ENCODE data around the gene DST.
"Not testable (repeated sequence)": the region's sequence is repeated elsewhere in the genome, so short reads cannot be mapped to it uniquely, and the experiment has no call there.

The DST gene

GRCh38 chr6:56567501-56567900, 75.2 kb downstream of the DST start:
- Histone ChIP-seq H3K9ac (ENCODE audit: low read depth, low read length, poor library complexity, severe bottlenecking) (no peak overlapping the region), H2AFZ (ENCODE audit: low read length) (no peak overlapping the region), H3K4me2 (ENCODE audit: low read depth, low read length, poor library complexity, severe bottlenecking) (no peak overlapping the region), H3K4me1 (ENCODE audit: insufficient read depth, low read length, poor library complexity, severe bottlenecking) (no peaks in the 10 kb centered on the region), H4K20me1 (ENCODE audit: insufficient read depth, low read length, poor library complexity, severe bottlenecking) (no peaks in the 10 kb centered on the region), H3K36me3 (ENCODE audit: insufficient read depth, low read length) (peaks cover 4% of the 10 kb centered on the region; the same call in 1 of the 2 replicates), H3K9me2 (replicated peaks; ENCODE audit: low read depth, low read length) (no peaks in the 10 kb centered on the region), H3K27me3 (ENCODE audit: insufficient read depth, low read length, poor library complexity, severe bottlenecking) (no peaks in the 10 kb centered on the region), H3F3A (ENCODE audit: low read depth) (no peaks in the 10 kb centered on the region), H3K4me3 (ENCODE audit: low read length, poor library complexity, severe bottlenecking) (no peak overlapping the region), H3K9me3 (ENCODE audit: insufficient read depth, low read depth, low read length) (no peaks in the 10 kb centered on the region), H3K79me2 (ENCODE audit: insufficient read depth, low read length) (no peaks in the 10 kb centered on the region)
- no peak for TF ChIP-seq CTCF (conservative IDR thresholded peaks at IDR 0.05; ENCODE audit: low read length)
- TF ChIP-seq EZH2phosphoT487 (IDR thresholded peaks at IDR 0.05; ENCODE audit: borderline replicate concordance): no peak

GRCh38 chr6:56562730-56563129, 80.0 kb downstream of the DST start:
- H3K4me2 ChIP-seq (ENCODE audit: low read depth, low read length, poor library complexity, severe bottlenecking); H3K9ac ChIP-seq (ENCODE audit: low read depth, low read length, poor library complexity, severe bottlenecking); H3K27me3 ChIP-seq (ENCODE audit: insufficient read depth, low read length, poor library complexity, severe bottlenecking); H3K9me2 ChIP-seq (replicated peaks; ENCODE audit: low read depth, low read length); H3K4me3 ChIP-seq (ENCODE audit: low read length, poor library complexity, severe bottlenecking); H2AFZ ChIP-seq (ENCODE audit: low read length); H3K79me2 ChIP-seq (ENCODE audit: insufficient read depth, low read length); H4K20me1 ChIP-seq (ENCODE audit: insufficient read depth, low read length, poor library complexity, severe bottlenecking); H3K9me3 ChIP-seq (ENCODE audit: insufficient read depth, low read depth, low read length); H3K4me1 ChIP-seq (ENCODE audit: insufficient read depth, low read length, poor library complexity, severe bottlenecking); H3F3A ChIP-seq (ENCODE audit: low read depth): not testable (repeated sequence)
- peaks cover 15% of the 10 kb centered on the region for H3K36me3 ChIP-seq (ENCODE audit: insufficient read depth, low read length)

- Histone ChIP-seq H4K20me1 (ENCODE audit: insufficient read depth, low read length, poor library complexity, severe bottlenecking) (no peaks in the 10 kb centered on the region), H3K4me2 (ENCODE audit: low read depth, low read length, poor library complexity, severe bottlenecking) (no peak overlapping the region), H3K9me2 (replicated peaks; ENCODE audit: low read depth, low read length) (no peaks in the 10 kb centered on the region), H3K9me3 (ENCODE audit: insufficient read depth, low read depth, low read length) (no peaks in the 10 kb centered on the region), H2AFZ (ENCODE audit: low read length) (no peak overlapping the region), H3K79me2 (ENCODE audit: insufficient read depth, low read length) (no peaks in the 10 kb centered on the region), H3K36me3 (ENCODE audit: insufficient read depth, low read length) (peaks cover 18% of the 10 kb centered on the region), H3F3A (ENCODE audit: low read depth) (no peaks in the 10 kb centered on the region), H3K9ac (ENCODE audit: low read depth, low read length, poor library complexity, severe bottlenecking) (no peak overlapping the region), H3K4me1 (ENCODE audit: insufficient read depth, low read length, poor library complexity, severe bottlenecking) (peaks cover 18% of the 10 kb centered on the region), H3K27me3 (ENCODE audit: insufficient read depth, low read length, poor library complexity, severe bottlenecking) (no peaks in the 10 kb centered on the region), H3K4me3 (ENCODE audit: low read length, poor library complexity, severe bottlenecking) (no peak overlapping the region)
- TF ChIP-seq CTCF (conservative IDR thresholded peaks at IDR 0.05; ENCODE audit: low read length) (no peak), EZH2phosphoT487 (IDR thresholded peaks at IDR 0.05; ENCODE audit: borderline replicate concordance) (no peak)
Observed at GRCh38 chr6:56556751-56557540, 85.7 kb downstream of the DST start.

GRCh38 chr6:56555438-56555872, 87.2 kb downstream of the DST start:
- Histone ChIP-seq H3K4me1 (ENCODE audit: insufficient read depth, low read length, poor library complexity, severe bottlenecking) (peaks cover 20% of the 10 kb centered on the region), H3K27me3 (ENCODE audit: insufficient read depth, low read length, poor library complexity, severe bottlenecking) (no peaks in the 10 kb centered on the region), H3K9me2 (replicated peaks; ENCODE audit: low read depth, low read length) (no peaks in the 10 kb centered on the region), H4K20me1 (ENCODE audit: insufficient read depth, low read length, poor library complexity, severe bottlenecking) (no peaks in the 10 kb centered on the region), H3K4me2 (ENCODE audit: low read depth, low read length, poor library complexity, severe bottlenecking) (no peak overlapping the region), H3K9ac (ENCODE audit: low read depth, low read length, poor library complexity, severe bottlenecking) (no peak overlapping the region), H3K79me2 (ENCODE audit: insufficient read depth, low read length) (no peaks in the 10 kb centered on the region), H3K36me3 (ENCODE audit: insufficient read depth, low read length) (peaks cover 10% of the 10 kb centered on the region), H2AFZ (ENCODE audit: low read length) (no peak overlapping the region), H3K9me3 (ENCODE audit: insufficient read depth, low read depth, low read length) (no peaks in the 10 kb centered on the region), H3K4me3 (ENCODE audit: low read length, poor library complexity, severe bottlenecking) (no peak overlapping the region), H3F3A (ENCODE audit: low read depth) (no peaks in the 10 kb centered on the region)
- TF ChIP-seq CTCF (conservative IDR thresholded peaks at IDR 0.05; ENCODE audit: low read length) (no peak), EZH2phosphoT487 (IDR thresholded peaks at IDR 0.05; ENCODE audit: borderline replicate concordance) (no peak)

Measured in Loucy (cell line).